Measurements from ENCODE around the gene PPP1R7.
"Not testable (repeated sequence)": the region's sequence is repeated elsewhere in the genome, so short reads cannot be mapped to it uniquely, and the experiment has no call there.

Gene PPP1R7

DNA sequence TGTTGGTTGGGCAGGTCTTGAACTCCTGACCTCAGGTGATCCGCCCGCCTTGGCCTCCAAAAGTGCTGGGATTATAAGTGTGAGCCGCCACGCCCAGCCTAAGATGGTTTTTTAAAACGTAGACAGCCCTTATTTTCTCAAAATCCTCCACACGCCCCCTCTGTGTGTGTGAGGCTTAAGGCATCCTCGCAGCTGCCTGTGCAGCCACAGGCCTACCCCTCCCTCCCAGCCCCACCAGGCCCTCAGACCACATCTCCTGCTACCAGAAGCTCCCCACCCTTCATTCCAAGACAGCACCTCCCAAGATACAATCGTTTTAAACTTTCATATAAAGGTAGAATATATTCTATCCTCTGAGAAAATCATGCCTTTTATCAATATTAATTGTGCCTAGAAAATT lies 43.0 kb downstream of the PPP1R7 start:
- no peak for DNase-seq (ENCODE audit: low read depth)

DNA sequence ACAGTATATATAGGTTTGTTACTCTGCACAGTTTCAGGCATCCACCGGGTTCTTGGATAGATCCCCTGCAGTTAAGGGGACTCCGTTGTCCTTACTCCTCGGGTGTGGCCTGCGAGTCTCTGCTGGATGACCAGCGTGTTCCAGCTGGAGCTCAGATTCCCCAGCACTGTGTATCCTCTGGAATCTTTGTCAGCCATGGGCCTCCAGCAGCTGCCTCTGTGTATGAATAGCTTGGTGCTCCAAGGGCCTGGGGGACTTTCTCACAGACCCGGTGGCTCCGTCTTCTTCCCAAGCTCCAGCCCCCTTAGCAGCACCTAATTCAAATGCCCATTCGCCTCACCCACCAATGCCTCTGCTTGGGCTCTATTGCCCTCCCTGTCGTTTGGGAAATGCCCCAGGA lies 44.5 kb downstream of the PPP1R7 start:
- DNase-seq (ENCODE audit: low read depth) = no peak

DNA sequence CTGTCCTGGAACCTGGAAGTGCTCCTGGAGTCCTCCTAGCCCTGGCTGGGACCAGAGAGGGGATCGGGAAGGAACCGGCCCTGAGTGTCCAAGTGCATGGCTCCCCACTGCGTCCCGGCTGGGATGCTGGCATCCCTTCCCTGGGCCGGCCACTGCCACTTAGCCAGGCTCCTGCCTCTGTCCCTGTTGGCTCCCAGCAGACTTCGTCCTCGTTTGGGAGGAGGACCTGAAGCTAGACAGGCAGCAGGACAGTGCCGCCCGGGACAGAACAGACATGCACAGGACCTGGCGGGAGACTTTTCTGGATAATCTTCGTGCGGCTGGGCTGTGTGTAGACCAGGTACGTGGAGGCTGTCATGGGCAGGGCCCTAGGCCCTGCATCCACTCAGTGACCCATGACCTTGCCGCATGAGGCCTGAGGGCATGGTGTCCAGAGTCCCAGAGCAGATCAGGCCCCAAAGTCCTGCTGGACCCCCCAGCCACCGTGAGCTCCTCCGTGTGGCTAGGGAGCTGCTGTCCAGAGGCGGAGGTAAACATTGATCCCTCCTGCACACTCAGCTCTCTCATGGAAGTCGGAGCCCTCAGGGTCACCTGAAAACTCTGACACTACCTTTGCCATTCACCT lies 45.4 kb downstream of the PPP1R7 start:
- no peak for DNase-seq (ENCODE audit: low read depth)

DNA sequence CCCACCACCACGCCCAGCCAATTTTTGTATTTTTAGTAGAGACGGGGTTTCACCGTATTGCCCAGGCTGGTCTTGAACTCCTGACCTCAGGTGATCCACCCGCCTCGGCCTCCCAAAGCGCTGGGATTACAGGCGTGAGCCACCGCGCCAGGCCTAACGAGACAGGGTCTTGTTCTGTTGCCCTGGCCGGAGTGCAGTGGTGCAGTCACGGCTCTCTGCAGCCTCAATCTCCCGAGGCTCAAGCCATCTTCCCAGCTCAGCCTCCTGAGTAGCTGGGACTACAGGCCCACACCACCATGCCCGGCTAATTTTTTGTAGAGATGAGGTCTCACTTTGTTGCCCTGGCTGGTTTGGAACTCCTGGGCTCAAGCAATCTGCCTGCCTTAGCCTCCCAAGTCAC lies 47.0 kb downstream of the PPP1R7 start:
- not testable (repeated sequence) for DNase-seq (ENCODE audit: low read depth)

DNA sequence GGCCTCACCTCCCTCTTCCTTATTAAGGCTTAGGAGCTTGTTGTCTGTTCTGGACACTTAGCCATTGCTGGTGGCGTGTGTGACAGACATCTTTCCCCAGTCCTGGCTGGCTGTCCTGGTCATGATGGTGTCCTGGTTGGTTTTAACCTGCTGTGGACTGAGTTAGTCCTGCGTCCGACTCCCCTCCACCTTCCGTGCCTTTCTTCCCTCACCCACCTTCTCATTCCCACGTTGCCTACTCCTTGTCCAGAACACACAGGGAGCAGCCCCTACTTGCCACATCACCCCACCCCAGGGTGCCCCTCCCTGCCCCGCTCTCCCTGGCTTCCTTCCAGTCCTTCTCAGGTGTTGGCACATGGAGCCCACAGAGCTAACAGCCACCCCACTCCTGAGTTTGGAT lies 47.7 kb downstream of the PPP1R7 start:
- DNase-seq (ENCODE audit: low read depth) = no peak

DNA sequence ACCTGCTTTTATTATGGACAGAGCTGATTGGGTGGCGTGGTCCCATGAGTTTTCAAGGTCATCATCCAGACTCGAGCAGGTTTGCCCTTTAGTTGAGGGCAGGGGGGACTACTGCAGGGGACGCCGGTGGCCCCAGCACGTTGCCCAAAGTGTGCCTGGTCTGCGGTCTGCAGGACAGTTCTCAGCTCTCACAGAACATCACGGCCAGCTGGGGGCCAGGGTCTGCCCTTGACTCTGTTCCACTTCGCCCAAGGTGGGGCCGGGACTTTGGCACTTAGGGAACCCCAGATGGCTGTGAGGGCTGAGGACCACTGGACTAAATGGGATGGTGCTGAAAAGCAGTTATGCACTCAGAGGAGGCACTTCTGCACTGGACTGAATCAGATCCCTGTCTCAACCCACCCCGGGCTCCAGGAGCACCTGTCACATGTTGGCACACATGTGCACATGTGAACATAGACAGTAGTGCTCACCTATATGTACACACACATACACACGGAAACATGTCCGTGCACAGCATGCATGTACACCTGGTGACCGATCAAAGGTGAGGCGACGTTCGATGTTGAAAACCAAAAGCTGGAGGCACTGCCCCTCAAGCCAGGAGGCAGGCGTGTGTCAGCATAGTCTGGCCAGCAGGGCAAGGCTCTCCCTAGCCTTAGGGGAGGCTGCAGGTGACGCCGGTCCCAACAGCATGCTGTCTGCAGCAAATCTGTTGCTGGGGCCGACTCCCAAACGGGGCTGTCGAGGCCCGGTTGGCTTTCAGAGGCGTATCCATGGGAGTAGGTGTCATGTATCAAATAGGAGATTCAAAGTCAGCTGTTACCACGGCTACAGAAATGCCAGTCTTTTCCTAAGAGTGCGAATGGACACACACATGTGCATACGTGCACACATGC lies 48.4 kb downstream of the PPP1R7 start:
- DNase-seq (ENCODE audit: low read depth) = no peak

DNA sequence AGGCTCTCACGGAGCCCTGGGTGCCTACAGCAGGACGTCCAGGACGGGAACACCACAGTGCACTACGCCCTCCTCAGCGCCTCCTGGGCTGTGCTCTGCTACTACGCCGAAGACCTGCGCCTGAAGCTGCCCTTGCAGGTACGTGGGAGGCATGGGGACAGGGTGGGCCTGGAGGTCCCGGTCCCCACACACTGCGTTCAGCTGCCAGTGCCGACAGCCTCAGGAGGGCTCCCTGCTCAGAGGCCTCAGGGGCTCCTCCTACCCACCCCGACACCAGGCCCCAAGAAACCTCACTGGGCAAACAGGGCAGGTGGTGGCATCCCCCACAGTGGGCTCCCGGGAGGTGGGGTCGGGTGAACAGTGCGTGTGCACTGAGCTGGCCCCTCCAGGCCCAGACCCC lies 49.0 kb downstream of the PPP1R7 start:
- DNase-seq (ENCODE audit: low read depth) = no peak

DNA sequence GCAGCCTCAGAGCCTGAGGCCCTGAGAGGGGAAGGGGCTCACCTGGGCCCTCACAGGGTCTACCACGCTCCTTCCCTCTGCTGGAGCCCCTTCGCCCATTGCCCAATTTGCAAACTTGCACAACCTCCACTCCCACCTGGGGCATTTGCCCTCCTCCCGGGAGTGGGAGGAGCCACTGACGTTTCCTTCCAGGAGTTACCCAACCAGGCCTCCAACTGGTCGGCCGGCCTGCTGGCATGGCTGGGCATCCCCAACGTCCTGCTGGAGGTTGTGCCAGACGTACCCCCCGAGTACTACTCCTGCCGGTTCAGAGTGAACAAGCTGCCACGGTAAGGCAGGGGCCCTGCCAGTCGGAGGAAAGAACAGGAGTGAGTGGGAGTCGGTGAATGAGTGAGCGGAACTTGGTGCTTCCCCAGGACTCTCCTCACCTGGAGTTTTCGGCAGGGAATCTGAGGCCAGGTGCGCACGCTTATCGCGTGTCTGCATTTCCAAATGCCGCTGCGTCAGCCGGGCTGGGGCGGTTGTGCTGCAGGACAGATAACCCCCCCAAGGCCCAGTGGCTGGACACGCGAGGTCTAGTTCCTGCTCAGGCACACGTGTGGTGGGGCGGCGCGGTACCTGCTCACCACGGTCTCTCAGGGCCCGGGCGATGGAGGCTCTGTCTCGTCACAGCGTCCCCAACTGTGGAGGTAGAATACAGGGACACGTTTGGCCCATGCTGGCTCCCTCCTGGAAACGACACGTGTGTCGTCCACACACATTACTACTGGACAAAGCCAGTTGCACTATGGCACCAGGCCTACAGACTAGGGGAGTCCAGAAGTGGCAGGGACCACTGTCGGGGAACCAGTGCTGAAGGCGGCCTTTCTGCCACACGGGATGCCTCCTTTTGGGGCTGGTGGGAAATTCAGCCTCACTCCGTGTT lies 49.9 kb downstream of the PPP1R7 start:
- no peak for DNase-seq (ENCODE audit: low read depth)

DNA sequence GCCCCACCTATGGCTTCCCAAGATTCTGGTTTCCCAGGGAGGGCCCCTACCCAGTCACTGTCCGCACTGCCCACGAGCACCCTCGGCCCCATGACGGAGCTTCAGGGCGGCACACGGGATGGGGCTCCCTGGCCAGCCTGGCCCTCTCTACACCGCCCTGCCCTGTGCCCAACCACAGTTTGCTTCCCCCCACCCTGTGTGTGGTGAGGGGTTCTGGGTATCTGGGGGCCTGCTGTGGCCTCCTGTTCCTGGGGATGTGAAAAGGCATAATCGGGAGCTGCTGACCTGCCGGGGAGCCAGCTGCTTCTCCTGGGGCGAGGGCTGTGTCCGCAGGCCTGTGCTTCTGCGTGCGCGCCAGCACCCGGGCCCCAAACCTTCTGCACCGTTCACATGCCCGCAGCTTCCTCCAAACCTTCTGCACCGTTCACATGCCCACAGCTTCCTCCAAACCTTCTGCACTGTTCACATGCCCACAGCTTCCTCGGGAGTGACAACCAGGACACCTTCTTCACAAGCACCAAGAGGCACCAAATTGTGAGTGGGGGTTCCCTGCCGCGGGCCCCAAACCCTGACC lies 50.6 kb downstream of the PPP1R7 start:
- no peak for DNase-seq (ENCODE audit: low read depth)

DNA sequence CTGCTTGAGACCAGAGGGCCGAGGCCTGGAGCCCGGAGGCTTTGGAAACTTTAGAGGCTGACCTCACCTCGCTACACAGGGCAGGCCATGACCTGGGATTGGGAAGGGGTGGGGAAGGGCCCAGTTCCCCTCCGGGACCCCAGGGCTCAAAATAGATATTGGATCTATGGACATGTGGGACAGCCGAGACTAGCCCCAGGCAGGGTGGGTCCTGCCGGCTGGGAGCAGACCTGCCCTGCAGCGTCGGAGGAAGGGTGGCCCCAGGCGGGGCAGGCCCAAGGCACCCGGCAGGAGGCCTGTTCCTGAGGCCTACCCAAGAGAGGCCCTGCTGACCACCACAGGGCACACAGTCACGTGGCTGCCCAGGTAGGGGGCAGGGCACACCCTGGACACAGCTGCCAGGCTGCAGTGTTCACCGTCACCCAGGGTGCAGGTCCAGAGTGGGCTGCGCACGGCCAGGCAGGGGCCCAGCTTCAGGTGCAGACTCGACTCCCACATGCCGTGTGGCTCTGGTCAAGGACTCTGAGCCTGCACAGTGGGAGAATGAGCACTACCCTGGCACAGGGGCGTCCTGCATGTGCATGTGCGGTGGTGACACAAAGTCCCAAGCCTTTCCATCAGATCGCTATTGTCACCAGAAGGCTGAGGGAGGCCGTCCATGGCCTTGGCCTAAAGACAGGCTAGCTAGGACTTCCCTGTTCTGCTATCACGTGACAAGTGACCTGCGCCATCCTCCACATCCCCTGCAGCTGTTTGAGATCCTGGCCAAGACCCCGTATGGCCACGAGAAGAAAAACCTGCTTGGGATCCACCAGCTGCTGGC lies 51.4 kb downstream of the PPP1R7 start:
- DNase-seq (ENCODE audit: low read depth) = no peak

DNA sequence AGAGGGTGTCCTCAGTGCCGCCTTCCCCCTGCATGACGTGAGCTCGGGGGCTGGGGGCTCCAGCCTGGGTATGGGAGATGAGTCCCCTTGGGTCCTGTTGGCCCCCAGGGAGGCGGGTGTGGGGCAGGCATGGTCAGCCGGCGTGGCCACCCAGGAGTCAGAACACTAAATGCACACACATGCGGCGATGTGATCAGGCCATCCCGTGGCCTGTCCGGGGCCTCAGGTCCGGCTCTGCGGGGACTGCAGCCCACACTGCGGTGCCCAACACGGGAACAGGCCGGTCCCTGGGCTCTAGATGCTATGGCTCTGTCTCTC lies 52.0 kb downstream of the PPP1R7 start:
- DNase-seq (ENCODE audit: low read depth) = no peak

DNA sequence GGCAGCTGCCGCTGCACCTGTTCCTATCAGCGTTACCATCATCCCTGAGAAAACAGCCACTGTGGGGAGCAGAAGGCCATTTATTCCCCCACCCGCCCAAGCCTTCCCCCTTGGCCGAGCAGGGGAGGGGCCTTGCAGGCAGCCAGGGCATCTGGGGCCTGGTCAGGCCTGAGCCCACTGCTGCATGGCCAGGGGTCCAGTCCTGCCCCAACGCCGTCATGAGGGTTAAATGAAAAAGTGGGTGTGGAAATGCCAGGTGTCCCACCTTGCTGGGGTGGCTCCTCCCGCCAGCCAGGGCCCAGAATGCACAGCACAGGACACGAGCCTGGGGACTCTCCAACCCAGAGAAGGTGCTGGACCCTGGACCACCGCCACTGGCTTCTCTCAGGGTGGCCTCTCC lies 52.4 kb downstream of the PPP1R7 start:
- no peak for DNase-seq (ENCODE audit: low read depth)

DNA sequence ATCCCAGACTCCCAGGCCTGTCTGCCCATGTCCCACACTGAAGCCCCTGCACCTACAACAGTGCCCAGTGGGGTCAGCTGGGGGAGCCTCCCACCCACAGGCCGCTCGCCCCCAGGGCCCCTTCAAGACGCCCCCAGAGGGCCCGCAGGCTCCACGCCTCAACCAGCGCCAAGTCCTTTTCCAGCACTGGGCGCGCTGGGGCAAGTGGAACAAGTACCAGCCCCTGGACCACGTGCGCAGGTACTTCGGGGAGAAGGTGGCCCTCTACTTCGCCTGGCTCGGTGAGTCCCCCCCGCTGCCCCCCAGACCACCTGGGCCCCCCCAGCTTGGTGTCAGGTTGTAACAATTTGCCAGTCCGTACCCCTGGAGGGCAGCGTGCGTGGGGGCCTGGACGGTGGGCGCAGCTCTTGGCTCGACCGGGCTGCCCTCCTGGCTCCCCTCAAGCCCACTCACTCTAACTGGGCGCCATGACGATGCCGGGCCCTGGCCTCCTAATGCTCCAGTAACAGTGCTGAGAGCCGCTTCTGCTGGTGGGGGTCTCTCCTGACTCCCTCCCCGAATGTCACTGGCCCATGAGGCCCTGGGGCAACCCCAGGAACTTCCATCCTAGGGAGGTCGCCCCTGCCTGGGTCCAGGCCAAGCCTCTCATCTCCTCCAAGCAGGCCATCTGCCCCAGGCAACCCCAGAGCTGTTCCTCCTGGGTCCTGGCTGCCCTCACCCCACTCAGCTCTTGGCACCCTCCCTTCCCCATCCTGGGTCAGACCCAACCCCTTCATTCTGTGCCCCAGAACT lies 53.1 kb downstream of the PPP1R7 start:
- DNase-seq (ENCODE audit: low read depth) = no peak

DNA sequence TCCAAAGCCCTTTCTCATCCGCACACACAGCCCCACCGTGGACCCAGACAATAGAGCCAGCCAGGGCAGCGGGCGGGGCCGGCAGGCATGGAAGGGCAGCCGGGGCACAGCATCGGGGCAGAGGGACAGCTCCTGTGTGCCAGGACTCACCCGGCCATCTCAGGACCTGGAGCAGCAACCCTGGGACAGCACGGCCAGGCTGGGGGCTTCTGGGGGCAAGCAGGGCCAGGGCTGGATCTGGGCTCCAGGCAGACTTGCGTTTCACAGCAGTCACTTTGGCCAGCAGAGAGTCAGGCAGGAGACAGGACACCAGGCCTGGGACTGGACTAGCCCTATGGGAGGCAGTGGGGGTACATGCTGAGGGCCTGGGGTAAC lies 53.7 kb downstream of the PPP1R7 start:
- no peak for DNase-seq (ENCODE audit: low read depth)

DNA sequence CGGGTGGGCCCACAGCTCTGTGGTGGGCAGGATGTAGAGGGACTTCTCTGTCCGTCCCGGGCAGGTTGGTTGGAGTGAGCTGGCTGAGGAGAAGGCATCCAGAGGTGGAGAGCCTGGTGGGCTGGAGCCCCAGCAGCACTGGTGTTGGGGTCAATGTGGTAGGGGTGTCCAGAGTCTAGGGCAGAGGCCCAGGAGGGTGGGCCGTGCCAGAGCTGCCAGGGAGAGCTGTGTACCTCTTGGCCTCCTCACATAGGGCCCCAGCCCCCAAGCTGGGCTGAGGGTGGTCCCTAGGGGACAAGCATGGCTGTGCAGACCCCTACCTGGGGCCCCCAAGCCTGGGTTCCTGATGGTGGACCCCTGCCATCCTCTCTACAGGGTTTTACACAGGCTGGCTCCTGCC lies 54.2 kb downstream of the PPP1R7 start:
- no peak for DNase-seq (ENCODE audit: low read depth)

DNA sequence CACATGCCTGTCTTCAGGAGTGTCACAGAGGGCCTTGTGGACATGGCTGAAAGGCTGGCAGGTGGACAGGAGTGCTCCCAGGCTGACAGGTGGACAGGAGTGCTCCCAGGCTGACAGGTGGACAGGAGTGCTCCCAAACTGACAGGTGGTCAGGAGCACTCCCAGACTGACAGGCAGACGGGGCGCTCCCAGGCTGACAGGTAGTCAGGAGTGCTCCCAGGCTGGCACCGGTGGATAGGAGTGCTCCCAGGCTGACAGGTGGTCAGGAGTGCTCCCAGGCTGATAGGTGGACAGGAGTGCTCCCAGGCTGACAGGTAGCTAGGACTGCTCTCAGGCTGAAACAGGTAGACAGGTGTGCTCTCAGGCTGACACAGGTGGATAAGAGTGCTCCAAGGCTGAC lies 54.8 kb downstream of the PPP1R7 start:
- no peak for DNase-seq (ENCODE audit: low read depth)

DNA sequence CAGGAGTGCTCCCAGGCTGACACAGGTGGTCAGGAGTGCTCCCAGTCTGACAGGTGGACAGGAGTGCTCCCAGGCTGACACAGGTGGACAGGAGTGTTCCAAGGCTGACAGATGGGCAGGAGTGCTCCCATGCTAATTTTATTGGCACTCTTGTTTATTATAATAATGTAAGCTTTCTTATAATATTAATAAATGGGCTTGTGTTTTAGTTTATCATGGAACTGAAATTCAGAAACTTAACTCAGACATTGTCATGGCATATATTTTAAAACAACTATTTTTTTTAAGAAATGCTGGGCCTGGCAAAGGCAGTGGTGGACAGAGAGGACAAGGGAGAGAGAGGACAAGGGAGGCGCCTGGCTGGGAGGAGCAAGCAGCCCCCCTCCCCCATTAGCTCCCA lies 56.9 kb downstream of the PPP1R7 start:
- DNase-seq (ENCODE audit: low read depth) = no peak

DNA sequence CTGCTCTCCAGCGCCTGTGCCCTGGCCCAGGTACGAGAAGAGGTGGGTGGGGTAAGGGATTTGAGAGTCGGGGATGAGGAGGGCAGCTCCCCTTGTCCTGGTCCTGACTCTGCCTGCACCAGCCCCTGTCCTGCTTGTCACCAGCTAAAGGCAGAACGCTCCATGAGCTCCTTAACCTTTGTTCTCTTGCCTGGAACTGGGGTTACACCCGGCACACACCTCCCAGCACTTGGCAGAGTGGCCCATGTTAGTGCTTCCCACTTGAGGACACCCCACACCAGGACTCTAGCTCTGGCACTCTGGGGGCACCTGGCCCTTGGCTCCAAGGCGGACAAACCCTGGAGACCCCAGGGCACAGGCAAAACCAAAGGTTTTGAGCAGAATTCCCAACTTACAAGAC lies 57.4 kb downstream of the PPP1R7 start:
- DNase-seq (ENCODE audit: low read depth) = no peak

DNA sequence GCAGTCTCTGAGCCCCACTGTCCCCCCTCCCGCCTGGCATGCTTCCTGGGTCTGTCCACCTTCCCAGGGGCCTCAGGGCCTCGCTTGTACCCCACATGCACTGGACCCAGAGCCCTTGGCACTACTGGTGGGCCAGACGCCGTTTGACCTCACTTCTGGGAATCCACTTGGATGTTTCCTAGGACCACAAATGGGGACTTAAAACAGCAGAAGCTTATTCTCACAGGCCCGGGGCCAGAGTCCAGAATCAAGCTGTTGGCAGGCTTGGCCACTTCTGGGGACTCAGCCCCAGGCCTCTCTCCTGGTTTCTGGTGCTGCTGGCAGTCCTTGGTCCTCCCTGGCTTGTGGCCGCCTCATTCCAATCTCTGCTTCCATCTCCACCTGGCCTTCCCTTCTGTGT lies 57.8 kb downstream of the PPP1R7 start:
- no peak for DNase-seq (ENCODE audit: low read depth)

DNA sequence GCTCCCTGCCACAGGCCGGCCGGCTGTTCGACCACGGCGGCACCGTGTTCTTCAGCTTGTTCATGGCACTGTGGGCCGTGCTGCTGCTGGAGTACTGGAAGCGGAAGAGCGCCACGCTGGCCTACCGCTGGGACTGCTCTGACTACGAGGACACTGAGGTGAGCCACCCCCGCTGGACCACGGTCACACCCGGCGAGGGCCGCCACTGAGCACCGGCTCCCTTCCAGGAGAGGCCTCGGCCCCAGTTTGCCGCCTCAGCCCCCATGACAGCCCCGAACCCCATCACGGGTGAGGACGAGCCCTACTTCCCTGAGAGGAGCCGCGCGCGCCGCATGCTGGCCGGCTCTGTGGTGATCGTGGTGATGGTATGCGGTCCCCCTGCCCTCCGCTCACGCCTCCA lies 59.0 kb downstream of the PPP1R7 start:
- no peak for DNase-seq (ENCODE audit: low read depth)

DNA sequence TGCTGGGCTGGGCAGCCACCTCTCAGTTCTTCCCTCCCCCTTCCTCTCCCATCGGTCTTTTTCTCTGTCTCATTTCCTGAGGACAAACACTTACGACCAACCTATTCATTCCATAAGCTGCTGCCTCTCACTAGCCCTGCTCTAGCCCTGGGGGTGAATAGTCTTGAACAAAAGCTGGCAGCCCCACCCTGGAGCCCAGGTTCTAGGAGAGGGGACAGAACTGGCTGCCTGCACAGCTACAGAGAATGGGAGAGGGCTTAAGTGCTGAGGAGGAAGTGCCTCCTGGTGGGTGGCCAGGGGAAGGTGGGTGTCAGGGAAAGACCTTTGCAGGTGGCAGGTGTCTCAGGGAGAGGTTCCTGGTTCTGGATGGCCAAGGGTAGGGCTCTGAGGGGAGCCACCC lies 61.0 kb downstream of the PPP1R7 start:
- no peak for DNase-seq (ENCODE audit: low read depth)
